ENCODE measurements around the gene NTN5. TPM values are rescaled to one million over a fixed set of nuclear protein-coding genes. Genes with fewer than 3 reads are reported as not detected.

The NTN5 gene
- total RNA-seq, 1 experiment from 2014 or later, result 0.55 TPM

- no peak overlapping the region for H2AK5ac ChIP-seq (ENCODE audit: insufficient read length, low read length)
These were observed 48.7 kb downstream of the NTN5 start for GRCh38 chr19:48624067-48624594.

More at GRCh38 chr19:48624067-48624594, 48.7 kb downstream of the NTN5 start:
- Histone ChIP-seq H3K4me2 (ENCODE audit: insufficient read depth, insufficient read length, low read length) (peak overlapping the region; percentile 88), H3K4me1 (ENCODE audit: insufficient read depth, low read length) (peaks cover 3% of the 10 kb centered on the region; the same call in 1 of the 2 replicates), H3K23me2 (ENCODE audit: insufficient read length, low read depth, low read length, poor library complexity, severe bottlenecking) (peaks cover 13% of the 10 kb centered on the region), H3K27me3 (ENCODE audit: insufficient read depth, low read length) (no peaks in the 10 kb centered on the region), H2BK12ac (ENCODE audit: insufficient read length, low read depth, low read length) (no peak overlapping the region), H3K23ac (ENCODE audit: insufficient read length, low read depth, low read length) (no peak overlapping the region), H4K5ac (ENCODE audit: insufficient read length, low read depth, low read length) (peak overlapping the region; percentile 20), H2AFZ (ENCODE audit: low read length) (no peak overlapping the region), H3K27ac (ENCODE audit: insufficient read length, low read depth, low read length) (peak overlapping the region; percentile 64), H3K79me2 (ENCODE audit: insufficient read depth, low read length) (peaks cover 4% of the 10 kb centered on the region; the same call in 1 of the 2 replicates), H3T11ph (ENCODE audit: low read length) (no peak overlapping the region), H2BK20ac (ENCODE audit: low read depth, low read length, poor library complexity, severe bottlenecking) (no peak overlapping the region), H3K4ac (ENCODE audit: low read depth, low read length) (no peak overlapping the region), H3K56ac (ENCODE audit: insufficient read length, low read depth, low read length) (no peak overlapping the region), H3K9ac (ENCODE audit: extremely low read depth, insufficient read length, low read length) (peak overlapping the region; percentile 81), H2BK120ac (ENCODE audit: low read depth, low read length, poor library complexity, severe bottlenecking) (no peak overlapping the region), H3K9me3 (ENCODE audit: control insufficient read depth, low read depth, low read length) (no peaks in the 10 kb centered on the region), H2BK15ac (ENCODE audit: low read depth, low read length) (no peak overlapping the region), H3K18ac (ENCODE audit: insufficient read length, low read depth, low read length) (peak overlapping the region; percentile 41), H2BK5ac (ENCODE audit: insufficient read length, low read length) (no peak overlapping the region), H4K91ac (ENCODE audit: insufficient read length, low read depth, low read length) (no peak overlapping the region), H4K20me1 (ENCODE audit: control insufficient read depth, insufficient read depth, insufficient read length) (no peaks in the 10 kb centered on the region), H3K14ac (ENCODE audit: insufficient read depth, low read length) (peak overlapping the region; percentile 51; the same call in 1 of the 2 replicates), H3K79me1 (ENCODE audit: insufficient read depth, low read depth, low read length, poor library complexity, severe bottlenecking) (no peaks in the 10 kb centered on the region), H4K8ac (replicated peaks; ENCODE audit: insufficient read length, low read depth, low read length) (peak overlapping the region; percentile 24)
- peak overlapping the region; percentile 86 to 88 for H3K4me3 Mint-ChIP-seq
- no CpG with 5 or more reads among the region's 40 CpGs for WGBS (ENCODE audit: extremely low coverage, insufficient read length, low lambda C conversion rate)
- no peak for TF ChIP-seq CTCF (conservative IDR thresholded peaks at IDR 0.05)
- H3K27me3 Mint-ChIP-seq (ENCODE audit: low read depth), result no peaks in the 10 kb centered on the region
- DNase-seq, result peak; percentile 99
- peaks cover 31 to 33% of the 10 kb centered on the region in 2 experiments for H3K4me1 Mint-ChIP-seq
- no peaks in the 10 kb centered on the region; a peak in 1 of 5 replicates for H3K9me3 Mint-ChIP-seq
- peak overlapping the region; percentile 97 to 98 (median 98) for H3K27ac Mint-ChIP-seq
- peaks cover 6 to 26% (median 24%) of the 10 kb centered on the region in 3 experiments for H3K36me3 Mint-ChIP-seq (ENCODE audit: insufficient read depth in 1 of 3, low read depth in 3 of 3)
